HG03565 (cell line): Measurements from ENCODE around the gene VASN.
"Not testable (repeated sequence)": the region's sequence is repeated elsewhere in the genome, so short reads cannot be mapped to it uniquely, and the experiment has no call there.

Source experiments
- ATAC-seq: cut with Tn5 transposase; IDR thresholded peaks from one replicate; pipeline ENCODE4 v1.9.1; 2021; ENCODE audit warnings: mild to moderate bottlenecking, moderate library complexity; ENCODE audit not compliant: unreplicated experiment

The VASN gene

DNA sequence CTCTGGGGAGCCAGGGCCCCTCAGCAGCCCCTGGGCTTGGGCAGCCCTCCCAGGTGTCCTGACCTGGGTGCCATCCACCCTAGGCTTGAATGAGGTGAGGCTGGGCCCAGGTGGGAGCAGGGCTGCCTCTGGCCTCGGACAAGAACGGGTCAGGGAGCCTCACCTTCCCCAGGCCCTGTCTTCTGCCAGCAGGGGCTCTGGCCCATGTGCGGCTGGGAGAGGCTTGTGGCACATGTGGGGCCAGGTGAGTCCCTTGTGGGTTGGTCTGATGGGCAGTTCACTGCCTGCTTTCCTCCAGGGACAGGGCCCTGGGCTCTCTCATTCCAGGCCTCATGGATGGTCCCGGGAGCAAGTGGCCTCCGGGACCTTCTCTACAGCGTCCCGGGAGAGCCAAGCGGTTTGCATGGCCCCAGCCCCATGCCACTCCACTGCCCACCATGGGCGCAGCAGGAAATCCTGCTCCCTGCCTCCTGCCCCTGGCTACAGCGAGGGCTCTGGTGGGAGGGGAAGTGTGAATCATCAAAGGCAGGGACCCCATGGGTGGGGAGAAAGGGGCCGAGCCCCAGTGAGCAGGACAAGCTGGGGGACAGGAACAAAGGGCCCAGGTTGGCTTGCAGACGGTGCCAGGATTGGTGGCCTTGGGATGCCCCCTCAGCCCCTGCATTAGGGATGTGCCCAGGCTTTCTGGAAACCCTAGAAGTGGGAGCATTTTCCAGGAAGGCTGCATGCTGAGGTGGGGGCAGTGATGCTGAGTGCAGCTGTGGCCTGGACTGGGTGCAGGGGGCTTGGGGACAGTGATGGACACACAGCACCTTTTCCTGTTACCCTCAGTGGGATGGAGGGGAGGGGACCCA is 12.2 kb downstream of the VASN start:
- ATAC-seq: no peak

DNA sequence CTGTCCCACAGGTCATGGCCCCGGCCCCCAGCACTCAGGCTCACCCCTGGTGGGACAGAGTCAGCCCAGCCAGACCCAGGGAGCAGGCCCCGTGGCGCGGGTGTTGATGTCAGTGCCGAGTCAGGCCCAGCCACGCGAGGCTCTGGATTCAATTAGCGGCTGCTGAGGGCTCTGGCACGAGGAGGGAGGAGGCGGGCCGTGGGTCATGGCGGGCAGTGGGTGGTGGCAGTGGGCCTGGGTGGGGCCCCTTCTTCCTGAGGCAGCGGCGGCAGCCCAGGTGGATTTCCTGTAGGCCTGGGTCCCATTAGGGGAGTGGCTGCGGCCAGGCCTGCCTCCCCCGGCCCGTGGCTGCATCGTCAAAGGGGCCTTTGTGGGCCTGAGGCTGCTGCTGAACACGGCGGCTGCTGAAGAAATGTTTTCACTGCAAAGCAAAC is 12.9 kb downstream of the VASN start:
- ATAC-seq: no peak

DNA sequence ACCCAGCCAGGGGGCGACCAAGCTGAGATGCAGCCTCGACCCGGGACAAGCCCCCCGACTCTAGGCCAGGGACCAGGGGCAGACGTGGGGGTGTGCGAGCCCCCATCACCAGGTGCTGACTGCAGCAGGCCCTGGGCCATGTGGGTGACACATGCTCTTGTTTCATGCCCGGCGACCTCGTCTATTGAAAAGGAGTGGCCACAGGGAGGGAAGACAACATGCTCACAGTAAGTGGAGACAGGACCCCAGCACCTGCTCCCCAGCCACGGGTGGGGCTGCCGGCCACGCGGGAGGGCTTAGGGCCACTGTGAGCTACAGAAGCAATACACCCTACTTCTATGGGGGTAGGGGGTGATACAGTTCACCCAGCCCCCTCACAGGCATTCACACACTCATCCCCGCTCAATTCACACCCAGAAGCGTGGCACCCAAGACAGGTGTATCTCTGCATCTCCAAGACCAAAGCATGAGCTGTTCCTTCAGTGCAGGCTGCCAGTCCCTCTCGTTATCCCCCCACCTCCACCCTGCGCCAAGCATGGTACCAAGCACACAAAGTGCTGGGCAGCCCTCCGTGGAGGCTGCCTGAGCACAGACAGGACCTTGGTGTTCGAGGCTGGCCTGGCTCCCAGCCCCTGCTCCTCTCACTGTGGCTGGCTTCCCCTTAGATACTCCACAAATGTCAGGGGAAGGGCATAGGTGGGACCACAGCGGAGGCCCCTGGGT is 13.6 kb downstream of the VASN start:
- no peak for ATAC-seq

DNA sequence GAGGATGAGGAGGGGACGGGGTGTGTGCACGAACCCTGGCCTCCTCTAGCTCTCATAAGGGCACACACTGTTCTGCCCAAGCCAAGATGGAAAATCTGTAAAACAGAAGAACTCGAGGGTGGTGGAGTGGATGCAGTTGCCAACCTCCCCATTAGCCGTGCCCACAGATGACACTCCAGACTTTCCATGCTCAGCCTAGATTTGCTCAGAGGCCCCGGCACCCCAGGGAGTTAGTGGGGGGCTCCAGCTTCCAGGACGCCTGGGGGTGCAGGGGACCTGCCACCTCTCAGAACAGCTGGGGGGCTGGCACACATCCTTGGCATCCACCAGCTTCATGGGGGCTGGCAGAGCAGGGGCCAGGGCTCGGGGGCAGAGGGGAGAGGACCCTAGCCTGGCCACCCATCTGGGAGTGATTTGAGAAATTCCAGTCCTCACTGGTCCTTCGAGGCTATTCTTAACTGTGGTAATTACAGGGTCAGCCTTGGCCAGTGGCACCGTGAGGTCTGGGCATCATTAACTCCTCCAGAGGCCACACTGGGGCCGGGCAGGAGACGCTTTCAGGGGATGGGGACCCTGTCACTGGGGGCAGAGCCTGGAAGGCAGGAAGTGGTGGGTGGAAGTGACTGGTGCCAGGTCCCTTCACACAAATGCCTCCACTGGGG is 14.3 kb downstream of the VASN start:
- no peak for ATAC-seq

DNA sequence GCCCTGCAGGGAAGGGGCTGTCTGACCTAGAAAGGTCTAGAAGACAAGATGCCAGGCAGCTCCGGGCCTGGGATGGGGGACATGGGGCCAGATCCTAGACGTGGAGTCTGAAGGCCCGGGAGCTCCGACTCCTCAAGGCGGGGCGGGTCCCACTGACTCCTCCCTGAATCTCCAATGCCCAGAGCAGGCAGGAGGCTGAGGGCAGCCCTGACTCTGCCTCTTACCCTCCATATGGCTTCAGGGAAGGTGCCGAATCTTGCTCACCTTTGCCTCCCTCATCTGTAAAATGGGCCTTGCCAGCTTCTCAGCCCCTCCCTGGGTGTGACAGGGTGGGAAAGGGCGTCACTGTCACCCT is 14.8 kb downstream of the VASN start:
- no peak for ATAC-seq

DNA sequence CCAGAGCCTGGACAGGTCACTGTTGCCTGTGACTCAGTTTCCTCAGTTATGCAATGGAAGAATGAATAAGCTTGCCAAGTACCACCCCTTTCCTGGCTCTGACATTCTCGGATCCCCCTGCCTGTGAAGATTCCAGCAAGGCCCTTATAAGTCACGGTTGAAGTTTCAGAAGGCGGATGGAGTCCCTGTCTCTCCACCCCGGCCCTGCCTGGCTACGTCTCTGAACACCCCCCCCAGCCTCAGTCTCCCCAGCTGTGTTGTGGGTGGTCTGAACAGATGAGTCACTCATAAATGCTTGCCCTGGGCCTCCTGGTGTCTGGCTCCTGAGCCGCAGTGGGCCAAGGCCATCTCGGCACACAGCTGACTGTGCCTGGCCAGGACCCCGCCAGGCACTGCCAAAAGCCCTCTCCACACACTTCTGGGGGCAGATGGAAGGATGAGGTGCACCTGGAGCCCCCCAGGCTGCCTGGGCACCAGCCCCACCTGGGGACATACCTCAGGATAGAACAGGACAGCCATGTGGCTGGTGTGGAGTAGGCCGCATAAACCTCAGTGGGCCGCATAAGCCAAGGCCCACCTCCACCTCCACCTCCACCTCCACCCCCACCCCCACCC is 15.4 kb downstream of the VASN start:
- ATAC-seq: no peak

DNA sequence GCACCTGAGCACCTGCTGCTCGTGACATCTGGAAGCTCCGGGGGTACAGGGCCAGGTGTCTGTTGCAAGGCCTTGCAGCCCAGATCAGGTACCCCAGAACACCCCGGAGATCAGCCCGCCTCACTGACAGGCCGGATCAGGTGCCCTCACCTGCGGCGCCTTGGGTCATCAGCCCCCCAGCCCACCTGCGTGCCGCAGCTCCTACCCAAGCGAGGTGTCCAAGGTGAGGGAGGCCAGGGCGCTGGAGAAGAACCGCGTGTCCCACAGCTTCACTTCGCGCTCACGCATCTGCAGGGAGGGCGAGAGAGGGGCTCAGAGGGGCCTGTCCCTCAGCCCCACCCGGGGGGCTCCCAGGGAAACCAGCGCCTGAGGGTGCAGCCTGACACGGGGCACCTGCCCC is 16.1 kb downstream of the VASN start:
- no peak for ATAC-seq

DNA sequence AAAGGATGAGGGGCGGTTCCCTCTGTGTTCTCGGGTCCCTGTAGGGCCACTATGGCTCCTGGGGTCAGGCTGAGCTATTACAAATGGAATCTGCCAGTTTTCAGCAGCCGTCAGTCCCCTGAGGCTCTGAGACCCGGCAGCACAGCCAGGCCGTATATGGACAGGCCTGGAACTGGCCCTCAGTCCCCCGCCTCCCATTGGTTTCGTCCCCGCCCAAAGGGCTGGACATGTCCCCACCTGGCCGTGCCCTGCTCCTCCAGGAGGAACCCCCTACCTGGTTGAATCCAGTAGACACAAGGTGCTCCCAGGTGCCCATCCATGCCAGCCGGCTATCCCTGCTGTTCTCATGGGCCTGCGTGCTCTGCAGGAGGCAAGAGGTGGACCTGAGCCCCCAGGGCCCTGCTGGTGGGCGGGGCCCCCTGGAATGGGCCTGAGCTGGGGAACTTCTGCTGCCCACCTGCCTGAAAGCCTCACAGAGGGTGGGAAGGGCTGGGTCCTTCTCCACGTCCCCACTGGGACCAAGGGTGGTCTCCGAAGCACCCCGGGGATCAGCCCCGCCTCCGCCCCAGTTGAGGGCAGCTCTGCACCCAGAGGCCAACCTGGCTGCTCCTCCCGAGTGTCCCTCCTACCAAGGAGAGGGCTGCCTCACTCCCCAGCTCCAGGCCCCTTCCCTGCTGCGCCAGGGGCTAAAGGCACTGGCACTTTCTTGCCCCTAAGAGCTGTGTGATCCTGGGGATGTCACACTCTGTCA is 16.8 kb downstream of the VASN start:
- no peak for ATAC-seq

DNA sequence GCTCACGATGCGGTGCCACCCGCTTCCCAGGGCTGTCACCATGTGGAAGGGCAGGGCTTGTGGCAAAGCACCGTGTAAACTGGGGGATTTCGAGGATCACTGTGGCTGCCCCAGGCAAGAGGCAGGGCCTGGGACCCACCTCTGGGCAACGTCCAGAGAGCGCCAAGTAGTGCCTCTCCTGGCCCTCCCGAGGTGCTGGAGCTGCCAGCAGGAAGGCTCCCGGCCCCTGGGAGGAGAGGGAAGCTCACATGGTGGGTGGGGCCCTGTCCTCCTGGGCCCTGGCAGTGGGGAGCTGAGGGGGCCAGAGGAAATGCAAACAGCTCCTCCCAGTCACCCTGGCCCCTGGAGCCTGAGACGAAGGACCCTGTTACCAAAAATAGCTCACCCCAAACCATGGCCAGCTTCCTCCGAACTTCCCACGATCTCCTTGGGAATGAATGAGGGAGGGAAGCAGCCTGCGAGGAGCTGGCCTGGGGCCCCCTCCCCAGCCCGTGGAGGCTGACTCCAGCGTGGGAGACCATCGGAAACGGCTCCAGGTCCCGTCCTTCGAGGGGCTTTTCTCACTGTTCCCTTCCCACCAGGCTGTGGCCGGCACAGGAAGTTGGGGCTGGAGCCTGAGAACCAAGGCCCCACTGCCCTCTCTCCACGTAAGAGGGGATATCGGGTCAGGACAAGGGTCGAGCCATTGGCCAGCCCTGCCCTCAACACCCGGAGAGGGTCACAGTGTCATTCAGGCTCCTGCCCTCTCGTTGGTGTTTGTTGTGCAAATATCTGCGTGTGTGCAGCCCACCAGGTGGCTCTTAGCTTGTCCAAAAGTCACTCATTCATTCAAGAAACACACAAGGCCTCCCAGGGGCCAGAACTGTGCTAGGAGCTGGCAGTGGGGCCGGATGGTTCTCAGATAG is 17.7 kb downstream of the VASN start:
- ATAC-seq: no peak

DNA sequence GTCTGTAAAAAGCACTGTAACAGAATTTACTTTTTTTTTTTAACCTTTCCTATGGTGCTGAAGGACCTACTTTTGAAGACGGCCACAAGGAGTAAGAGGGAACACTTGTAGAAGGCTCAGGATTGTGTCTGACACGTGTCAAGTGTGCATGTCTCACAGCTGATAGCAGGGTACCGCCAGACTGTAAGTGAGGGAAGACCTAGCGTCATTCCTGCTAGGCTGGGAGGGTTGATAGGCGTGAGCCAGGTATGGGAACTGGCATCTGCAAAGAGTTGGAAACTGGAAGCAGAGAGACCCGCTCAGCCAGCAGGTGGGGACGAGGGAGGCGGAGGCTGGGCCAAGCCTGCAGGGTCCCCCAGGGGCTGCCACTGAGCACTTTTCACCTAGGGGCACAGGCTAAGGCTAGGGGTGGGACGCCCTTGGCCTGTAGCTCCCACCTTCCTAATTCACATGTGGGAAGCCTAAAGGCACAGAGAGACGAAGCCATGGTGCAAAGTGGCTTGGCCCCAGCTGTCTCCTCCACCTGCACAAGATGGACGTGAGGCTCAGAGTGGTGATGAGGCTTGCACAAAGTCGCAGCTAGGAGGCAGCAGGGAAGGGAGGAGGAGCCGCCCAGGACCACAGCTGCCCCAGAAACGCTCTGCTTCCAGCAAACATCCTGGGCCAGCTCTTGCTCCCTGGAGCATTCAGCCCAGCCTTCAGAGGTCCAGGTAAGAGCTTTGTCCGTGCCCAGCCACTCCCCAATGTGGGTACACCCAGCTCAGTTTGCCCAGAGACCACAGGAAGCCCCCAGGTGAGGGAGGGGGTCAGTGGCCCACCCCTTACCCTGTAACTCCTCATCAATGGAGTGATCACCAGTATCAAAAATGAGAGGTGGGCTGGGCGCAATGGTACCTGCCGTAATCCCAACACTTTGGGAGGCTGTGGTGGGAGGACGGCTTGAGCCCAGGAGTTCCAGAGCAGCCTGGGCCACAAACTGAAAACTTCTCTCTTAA is 18.9 kb downstream of the VASN start:
- no peak for ATAC-seq

DNA sequence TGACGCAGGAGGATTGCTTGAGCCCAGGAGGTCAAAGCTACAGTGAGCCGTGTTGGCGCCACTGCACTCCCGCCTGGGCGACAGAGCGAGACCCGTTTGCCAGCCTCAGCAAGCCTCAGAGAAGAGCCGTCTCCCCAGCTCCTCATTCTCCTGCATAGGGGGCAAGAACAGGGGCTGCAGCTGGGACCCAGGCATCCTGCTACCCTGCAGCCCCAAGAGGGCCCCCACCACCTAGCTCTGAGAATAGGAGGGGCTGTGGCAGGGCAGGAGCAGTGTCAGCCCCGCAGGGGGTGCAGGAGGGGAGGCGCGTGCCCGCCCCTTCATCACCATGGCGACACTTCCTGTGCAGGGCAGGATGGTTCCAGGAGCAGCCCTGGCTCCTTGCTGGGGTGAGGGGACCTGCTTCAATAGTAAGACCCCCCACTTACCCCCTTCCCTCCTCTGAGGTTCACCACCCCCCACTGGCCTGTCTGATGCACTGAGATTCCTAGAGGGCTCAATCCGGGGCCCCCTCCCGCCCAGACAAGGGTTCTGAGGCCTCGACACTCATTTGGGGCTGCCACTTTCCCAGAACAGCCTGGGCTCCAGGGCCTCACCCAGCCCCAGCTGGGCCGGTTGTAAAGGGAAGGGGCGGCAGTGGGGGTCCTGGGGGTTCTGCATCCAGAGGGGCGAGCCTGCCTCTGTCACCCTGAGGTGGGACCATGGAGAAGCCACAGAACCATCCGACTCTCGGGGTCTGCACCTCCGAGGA is 20.2 kb downstream of the VASN start:
- ATAC-seq: no peak

DNA sequence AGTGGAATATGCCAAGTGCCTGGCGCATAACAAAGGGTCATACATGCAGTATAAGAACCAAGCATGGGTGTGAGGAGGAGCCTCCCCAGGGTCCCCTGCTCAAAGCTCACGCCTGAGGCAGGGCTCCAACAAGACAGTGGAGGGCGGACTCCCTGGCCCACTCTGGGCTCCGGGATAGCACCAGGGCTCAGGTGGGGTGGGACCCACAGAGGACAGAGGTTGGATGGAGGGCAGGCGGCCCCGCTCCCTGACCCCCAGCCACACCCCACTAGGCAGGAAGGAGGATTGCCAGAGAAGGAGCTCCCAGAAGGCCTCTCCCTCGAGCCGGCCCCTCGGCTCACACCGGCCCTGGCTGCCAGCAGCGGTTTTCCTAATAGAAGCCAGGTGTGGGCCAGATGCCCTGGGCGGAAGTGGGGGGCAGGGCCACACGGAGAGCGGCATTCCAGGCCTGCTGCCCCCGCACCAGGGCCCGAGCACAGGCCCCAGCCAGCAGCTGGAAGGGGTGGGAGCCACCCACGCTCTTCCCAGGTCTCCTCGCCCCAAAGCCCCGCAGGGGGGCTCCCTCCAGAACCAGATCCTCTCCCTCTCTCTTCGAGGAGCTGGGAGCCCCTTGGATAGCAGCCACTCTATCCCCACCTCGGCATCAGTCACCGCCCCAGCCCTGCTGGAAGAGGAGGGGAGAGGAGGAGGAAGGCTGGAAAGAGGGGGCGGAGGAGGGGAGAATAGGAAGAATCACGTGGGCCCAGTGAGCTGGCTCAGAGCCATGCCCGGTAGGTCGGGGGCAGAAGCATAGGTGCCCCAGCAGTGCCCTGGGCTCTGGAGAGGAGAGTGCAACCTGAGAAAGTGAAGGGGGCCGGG is 21.0 kb downstream of the VASN start:
- no peak for ATAC-seq

DNA sequence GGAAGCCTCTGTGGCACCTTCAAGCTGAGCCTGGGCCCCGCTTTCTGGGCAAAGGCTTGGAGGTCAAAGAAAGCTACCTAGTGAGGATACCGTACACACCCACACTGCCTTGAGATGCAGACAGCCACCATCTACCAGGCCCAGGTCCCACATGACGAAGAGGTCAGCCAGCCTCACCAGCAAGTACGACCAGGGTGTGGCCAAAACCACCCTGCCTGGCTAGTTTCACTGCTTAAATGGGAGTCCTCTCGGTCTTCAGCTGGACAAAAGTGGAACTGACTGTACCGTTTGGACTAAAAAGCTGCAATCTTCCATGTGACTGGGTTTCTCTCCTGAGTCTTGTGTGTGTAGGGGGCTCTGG is 21.6 kb downstream of the VASN start:
- no peak for ATAC-seq

DNA sequence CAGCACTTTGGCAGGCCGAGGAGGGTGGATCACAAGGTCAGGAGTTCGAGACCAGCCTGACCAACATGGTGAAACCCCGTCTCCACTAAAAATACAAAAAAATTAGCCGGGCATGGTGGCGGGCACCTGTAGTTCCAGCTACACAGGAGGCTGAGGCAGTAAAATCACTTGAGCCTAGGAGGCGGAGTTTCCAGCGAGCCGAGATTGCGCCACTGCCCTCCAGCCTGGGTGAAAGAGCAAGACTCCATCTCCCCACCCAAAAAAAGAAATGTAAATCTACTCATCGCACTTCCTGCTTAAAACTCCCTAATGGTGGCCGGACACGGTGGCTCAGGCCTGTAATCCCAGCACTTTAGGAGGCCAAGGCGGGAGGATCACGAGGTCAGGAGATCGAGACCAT is 22.2 kb downstream of the VASN start:
- not testable (repeated sequence) for ATAC-seq

DNA sequence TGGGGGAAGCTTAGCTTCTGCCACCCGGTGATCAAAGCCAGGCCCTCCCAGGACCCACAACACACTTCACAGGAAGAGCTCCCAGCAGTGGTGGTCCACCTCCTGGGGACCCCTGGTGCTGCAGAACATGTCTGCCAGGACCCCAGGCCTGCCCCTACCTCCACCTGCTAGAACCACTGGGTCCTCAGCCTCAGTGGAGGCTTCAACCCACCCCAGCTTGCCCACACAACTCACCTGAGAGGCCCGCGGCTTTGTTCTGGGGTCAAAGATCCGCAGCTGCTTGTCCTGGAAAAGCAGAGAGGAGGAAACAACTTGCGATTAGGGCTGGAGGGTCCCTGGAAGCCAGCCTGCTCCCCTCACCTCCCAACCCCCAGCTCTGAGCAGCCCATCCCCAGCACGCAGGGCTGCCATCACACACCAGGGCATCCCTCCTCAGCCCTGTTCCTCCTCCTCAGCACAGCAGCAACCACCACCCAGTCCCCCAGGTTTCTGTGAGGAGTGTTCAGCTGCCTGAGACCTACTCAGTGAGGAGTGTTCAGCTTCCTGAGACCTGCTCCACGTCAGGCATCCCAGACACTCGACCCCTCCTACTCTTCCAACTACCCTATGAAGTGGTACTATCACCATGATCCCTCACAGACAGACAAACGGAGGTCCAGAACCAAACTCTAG is 23.5 kb downstream of the VASN start:
- ATAC-seq: no peak

DNA sequence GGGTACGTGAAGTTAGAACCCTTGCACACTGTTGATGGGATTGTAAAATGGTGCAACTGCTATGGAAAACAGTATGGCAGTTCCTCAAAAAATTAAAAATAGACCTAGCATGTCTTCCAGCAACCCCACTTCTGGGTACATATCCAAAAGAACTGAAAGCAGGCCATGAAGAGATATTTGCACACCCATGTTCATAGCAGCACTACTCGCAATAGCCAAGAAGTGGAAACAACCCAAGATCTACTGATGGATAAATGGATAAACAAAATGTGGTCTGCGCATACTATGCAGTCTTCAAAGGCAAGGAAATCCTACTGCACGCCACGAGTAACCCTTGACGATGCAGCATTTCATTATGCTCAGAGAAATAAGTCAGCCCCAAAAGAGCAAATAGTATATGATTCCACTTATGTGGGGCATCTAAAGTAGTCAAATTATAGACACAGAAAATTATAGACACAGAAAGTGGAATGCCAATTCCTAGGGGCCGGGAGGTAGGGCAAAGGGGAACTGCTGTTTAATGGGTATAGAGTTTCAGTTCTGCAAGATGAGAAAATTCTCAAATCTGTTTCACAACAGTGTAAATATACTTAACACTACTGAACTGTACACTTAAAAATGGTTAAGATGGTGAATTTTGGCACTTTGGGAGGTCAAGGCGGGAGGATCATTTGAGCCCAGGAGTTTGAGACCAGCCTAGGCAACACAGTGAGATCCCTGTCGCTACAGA is 27.5 kb downstream of the VASN start:
- ATAC-seq: no peak
